ENCODE data around the gene NCOA5.

DNA sequence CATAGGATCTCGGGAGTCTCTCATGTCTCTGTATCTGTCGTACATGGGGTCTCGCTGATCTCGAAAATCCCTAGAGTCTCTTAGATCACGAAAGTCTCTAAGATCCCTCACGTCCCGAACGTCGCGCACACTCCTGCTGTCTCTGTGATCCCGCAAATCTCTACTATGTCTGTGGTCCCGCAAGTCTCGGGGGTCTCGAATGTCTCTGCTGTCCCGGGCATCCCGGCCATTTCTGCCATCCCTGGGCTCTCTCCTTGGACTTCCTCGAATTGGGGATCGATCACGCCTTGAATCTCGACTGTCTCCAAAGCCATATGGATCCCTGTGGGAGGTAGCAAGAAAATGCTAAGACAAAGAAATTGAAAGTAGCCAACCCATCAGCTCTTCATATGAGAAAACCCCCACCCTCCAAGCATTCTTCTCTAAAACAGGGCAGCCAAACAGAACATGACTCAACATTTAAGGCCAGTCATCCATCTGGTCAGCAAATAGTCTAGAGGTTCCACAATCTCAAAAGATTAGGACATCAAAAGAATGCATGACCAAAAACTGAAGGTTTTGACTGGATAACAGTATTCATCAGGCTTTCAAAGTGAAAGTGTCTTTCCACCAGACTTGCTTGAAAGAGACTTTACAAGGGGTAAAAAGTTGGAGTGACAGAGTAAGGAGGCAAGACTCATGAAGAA is 19.4 kb downstream of the NCOA5 start:
- TF ChIP-seq, protein P1, sequence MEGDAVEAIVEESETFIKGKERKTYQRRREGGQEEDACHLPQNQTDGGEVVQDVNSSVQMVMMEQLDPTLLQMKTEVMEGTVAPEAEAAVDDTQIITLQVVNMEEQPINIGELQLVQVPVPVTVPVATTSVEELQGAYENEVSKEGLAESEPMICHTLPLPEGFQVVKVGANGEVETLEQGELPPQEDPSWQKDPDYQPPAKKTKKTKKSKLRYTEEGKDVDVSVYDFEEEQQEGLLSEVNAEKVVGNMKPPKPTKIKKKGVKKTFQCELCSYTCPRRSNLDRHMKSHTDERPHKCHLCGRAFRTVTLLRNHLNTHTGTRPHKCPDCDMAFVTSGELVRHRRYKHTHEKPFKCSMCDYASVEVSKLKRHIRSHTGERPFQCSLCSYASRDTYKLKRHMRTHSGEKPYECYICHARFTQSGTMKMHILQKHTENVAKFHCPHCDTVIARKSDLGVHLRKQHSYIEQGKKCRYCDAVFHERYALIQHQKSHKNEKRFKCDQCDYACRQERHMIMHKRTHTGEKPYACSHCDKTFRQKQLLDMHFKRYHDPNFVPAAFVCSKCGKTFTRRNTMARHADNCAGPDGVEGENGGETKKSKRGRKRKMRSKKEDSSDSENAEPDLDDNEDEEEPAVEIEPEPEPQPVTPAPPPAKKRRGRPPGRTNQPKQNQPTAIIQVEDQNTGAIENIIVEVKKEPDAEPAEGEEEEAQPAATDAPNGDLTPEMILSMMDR (IDR thresholded peaks at IDR 0.05): no peak
- no peak for TF ChIP-seq EZH2 (IDR thresholded peaks at IDR 0.05)
